Measurements from ENCODE around the gene PRSS21. TPM values are rescaled to one million over a fixed set of nuclear protein-coding genes. Genes with fewer than 3 reads are reported as not detected.

PRSS21 gene
- total RNA-seq, 1 donor from 2014 or later, result 4.5 TPM

DNA sequence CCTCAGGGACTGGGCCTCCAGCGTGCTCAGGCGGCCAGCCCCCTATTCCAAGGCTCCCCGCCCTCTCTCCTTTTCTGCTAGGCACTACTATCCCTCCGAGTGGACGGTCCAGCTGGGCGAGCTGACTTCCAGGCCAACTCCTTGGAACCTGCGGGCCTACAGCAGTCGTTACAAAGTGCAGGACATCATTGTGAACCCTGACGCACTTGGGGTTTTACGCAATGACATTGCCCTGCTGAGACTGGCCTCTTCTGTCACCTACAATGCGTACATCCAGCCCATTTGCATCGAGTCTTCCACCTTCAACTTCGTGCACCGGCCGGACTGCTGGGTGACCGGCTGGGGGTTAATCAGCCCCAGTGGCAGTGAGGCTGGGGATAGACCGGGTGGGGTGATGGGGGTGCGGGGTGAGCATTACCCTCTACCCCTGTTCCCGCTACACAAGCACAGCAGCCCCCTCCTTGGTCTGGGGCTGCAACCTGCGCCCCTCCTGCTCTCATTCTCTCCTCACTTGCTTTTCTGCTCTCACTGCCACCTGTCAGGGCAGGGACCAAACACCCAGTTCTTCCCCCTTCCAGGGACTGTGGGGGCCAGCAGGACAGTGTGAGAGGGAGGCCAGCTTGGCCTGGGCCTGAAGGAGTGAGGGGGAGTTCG, 17.7 kb upstream of the PRSS21 start:
- no peak for FAIRE-seq
- DNase-seq (ENCODE audit: low read depth), result no peak
- no peaks in the 10 kb centered on the region for H3K36me3 ChIP-seq (ENCODE audit: control insufficient read depth, insufficient read depth, low read length)
- TF ChIP-seq, protein P1, sequence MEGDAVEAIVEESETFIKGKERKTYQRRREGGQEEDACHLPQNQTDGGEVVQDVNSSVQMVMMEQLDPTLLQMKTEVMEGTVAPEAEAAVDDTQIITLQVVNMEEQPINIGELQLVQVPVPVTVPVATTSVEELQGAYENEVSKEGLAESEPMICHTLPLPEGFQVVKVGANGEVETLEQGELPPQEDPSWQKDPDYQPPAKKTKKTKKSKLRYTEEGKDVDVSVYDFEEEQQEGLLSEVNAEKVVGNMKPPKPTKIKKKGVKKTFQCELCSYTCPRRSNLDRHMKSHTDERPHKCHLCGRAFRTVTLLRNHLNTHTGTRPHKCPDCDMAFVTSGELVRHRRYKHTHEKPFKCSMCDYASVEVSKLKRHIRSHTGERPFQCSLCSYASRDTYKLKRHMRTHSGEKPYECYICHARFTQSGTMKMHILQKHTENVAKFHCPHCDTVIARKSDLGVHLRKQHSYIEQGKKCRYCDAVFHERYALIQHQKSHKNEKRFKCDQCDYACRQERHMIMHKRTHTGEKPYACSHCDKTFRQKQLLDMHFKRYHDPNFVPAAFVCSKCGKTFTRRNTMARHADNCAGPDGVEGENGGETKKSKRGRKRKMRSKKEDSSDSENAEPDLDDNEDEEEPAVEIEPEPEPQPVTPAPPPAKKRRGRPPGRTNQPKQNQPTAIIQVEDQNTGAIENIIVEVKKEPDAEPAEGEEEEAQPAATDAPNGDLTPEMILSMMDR (IDR thresholded peaks at IDR 0.05; ENCODE audit: insufficient read depth, low read length, severe bottlenecking), result no peak
- H3K27me3 ChIP-seq (ENCODE audit: control insufficient read depth, insufficient read depth, low read length), result no peaks in the 10 kb centered on the region
- H3K4me3 ChIP-seq (ENCODE audit: low read depth, low read length), result no peak overlapping the region

DNA sequence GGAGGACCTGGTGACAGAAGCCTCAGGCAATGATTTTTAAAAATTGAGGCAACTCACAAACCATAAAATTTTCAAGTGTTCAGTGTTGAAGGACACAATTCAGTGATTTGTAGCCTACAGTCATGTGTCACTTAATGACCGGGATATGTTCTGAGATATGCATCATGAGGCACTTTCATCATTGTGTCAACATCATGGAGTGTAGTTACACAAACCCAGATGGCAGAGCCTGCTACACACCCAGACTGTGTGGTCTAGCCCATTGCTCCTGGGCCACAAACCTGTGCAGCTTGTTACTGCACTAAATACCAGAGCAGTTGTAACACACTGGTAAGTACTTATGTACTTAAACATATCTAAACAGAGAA, 17.2 kb upstream of the PRSS21 start:
- FAIRE-seq (peak; percentile 64), DNase-seq (ENCODE audit: low read depth) (peak; percentile 76)
- TF ChIP-seq, protein P1 (IDR thresholded peaks at IDR 0.05; ENCODE audit: insufficient read depth, low read length, severe bottlenecking), result no peak
- Histone ChIP-seq H3K36me3 (ENCODE audit: control insufficient read depth, insufficient read depth, low read length) (no peaks in the 10 kb centered on the region), H3K4me3 (ENCODE audit: low read depth, low read length) (no peak overlapping the region), H3K27me3 (ENCODE audit: control insufficient read depth, insufficient read depth, low read length) (no peaks in the 10 kb centered on the region)

DNA sequence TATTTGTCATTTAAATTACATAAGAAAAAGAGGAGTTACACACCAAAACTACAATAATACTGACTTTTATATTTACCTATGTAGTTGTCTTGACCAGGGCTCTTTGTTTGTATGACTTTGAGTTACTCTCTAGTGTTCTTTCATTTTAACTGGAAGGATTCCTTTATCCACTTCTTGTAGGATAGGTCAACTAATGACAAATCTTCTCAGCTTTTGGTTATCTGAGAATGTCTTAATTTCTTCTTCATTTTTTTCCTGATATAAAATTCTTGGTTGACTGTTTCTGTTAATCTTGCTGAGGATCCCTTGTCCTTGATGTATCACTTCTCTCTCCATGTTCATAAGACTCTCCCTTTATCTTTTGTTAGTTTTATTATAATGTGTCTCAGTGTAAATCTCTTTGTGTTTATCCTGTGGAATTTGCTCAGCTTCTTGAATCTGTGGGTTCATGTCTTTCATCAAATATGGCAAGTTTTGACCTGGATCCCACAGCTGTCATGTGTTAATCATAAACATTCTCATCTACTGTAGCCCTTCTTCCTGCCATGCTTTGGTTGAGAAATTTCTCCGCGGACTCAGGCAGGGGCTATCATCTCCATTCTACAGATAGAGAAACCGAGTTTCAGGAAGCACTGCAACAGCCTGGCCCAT, 13.4 kb upstream of the PRSS21 start:
- no peak overlapping the region for H3K4me3 ChIP-seq (ENCODE audit: low read depth, low read length)
- no peaks in the 10 kb centered on the region for H3K36me3 ChIP-seq (ENCODE audit: control insufficient read depth, insufficient read depth, low read length)
- TF ChIP-seq, protein P1 (IDR thresholded peaks at IDR 0.05; ENCODE audit: insufficient read depth, low read length, severe bottlenecking), result no peak
- H3K27me3 ChIP-seq (ENCODE audit: control insufficient read depth, insufficient read depth, low read length), result no peaks in the 10 kb centered on the region
- DNase-seq (ENCODE audit: low read depth) (no peak), FAIRE-seq (no peak)

DNA sequence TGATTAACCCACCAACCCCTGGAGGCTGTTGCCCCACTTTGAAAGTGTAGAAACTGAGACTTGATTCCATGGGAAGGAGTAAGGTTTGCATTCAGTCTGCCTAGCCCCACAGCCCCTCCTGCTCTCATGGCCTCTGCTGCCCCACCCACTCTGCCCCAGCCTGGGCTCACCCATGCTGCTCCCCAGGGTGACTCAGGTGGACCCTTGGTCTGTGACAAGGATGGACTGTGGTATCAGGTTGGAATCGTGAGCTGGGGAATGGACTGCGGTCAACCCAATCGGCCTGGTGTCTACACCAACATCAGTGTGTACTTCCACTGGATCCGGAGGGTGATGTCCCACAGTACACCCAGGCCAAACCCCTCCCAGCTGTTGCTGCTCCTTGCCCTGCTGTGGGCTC, 12.3 kb upstream of the PRSS21 start:
- no peaks in the 10 kb centered on the region for H3K36me3 ChIP-seq (ENCODE audit: control insufficient read depth, insufficient read depth, low read length)
- H3K27me3 ChIP-seq (ENCODE audit: control insufficient read depth, insufficient read depth, low read length), result no peaks in the 10 kb centered on the region
- H3K4me3 ChIP-seq (ENCODE audit: low read depth, low read length), result no peak overlapping the region
- DNase-seq (ENCODE audit: low read depth), result no peak
- no peak for FAIRE-seq
- TF ChIP-seq, protein P1 (IDR thresholded peaks at IDR 0.05; ENCODE audit: insufficient read depth, low read length, severe bottlenecking), result no peak

DNA sequence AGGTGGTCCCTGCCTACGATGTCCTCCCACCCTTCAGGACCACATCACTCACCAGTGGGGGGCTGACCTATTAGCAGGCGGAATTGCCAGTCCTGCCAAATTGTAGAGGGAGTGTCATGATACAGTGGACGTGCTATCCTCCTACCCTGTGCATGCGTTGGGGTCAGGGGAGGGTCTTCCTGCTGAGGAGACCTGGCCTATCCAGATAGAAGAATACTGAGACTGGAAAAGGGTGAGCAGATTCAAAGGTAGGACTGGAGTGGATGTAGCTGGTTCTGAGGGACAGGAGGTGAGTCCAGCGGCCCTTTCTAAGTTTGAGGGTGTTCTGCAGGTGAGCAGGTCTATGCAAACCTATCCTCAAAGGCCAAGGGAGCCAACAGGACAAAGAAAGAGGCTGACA, 10.8 kb upstream of the PRSS21 start:
- H3K36me3 ChIP-seq (ENCODE audit: control insufficient read depth, insufficient read depth, low read length), result no peaks in the 10 kb centered on the region
- DNase-seq (ENCODE audit: low read depth) (no peak), FAIRE-seq (no peak)
- peaks cover 2% of the 10 kb centered on the region for H3K27me3 ChIP-seq (ENCODE audit: control insufficient read depth, insufficient read depth, low read length)
- TF ChIP-seq, protein P1 (IDR thresholded peaks at IDR 0.05; ENCODE audit: insufficient read depth, low read length, severe bottlenecking), result no peak
- no peak overlapping the region for H3K4me3 ChIP-seq (ENCODE audit: low read depth, low read length)
